Epithelial cell of esophagus (primary cell): ENCODE data around the gene PTBP1.

Source experiments
- DNase-seq: peaks from one replicate; pipeline ENCODE4 v3.0.0; 2010; ENCODE audit warnings: low read depth
- H3K4me3 ChIP-seq: 2 replicates; pipeline ENCODE4 v1.5.1; 2011; ENCODE audit warnings: mild to moderate bottlenecking, low read length, control low read depth
- TF ChIP-seq, protein P1 (sequence below): IDR thresholded peaks from 2 replicates; pipeline ENCODE4 v1.5.1; 2011; ENCODE audit warnings: low read depth, mild to moderate bottlenecking, low read length, control low read depth, inconsistent platforms; ENCODE audit not compliant: insufficient read depth; ENCODE audit errors: missing control alignments

PTBP1 gene

GRCh38 chr19:754530-754929 lies 42.7 kb upstream of the PTBP1 start:
- H3K4me3 ChIP-seq = no peak overlapping the region
- DNase-seq = no peak
- TF ChIP-seq, protein P1, sequence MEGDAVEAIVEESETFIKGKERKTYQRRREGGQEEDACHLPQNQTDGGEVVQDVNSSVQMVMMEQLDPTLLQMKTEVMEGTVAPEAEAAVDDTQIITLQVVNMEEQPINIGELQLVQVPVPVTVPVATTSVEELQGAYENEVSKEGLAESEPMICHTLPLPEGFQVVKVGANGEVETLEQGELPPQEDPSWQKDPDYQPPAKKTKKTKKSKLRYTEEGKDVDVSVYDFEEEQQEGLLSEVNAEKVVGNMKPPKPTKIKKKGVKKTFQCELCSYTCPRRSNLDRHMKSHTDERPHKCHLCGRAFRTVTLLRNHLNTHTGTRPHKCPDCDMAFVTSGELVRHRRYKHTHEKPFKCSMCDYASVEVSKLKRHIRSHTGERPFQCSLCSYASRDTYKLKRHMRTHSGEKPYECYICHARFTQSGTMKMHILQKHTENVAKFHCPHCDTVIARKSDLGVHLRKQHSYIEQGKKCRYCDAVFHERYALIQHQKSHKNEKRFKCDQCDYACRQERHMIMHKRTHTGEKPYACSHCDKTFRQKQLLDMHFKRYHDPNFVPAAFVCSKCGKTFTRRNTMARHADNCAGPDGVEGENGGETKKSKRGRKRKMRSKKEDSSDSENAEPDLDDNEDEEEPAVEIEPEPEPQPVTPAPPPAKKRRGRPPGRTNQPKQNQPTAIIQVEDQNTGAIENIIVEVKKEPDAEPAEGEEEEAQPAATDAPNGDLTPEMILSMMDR = no peak

- H3K4me3 ChIP-seq = no peak overlapping the region
- no peak for DNase-seq
- TF ChIP-seq, protein P1 = no peak
These were observed 42.2 kb upstream of the PTBP1 start for GRCh38 chr19:755063-755462.

DNA sequence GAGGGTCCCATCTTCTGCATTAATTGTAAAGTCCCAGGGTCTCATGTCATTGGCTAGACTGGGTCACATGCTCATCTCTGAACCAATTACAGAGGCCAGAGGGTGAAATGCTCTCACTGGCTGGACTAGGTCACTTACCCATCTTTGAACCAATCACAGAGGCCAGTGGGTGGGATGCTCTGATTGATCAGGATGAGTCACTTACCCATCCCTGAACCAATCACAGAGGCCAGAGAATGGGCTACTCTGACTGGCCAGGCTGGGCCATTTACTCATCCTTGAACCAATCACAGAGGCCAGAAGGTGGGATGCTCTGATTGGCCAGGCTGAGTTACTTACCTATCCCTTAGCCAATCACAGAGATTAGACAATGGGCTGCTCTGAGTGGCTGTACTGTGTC lies 41.0 kb upstream of the PTBP1 start:
- TF ChIP-seq, protein P1 = no peak
- peak; percentile 68 for DNase-seq
- no peak overlapping the region for H3K4me3 ChIP-seq

GRCh38 chr19:756821-757688 lies 40.2 kb upstream of the PTBP1 start:
- TF ChIP-seq, protein P1 = no peak
- no peak for DNase-seq
- H3K4me3 ChIP-seq = no peak overlapping the region

DNA sequence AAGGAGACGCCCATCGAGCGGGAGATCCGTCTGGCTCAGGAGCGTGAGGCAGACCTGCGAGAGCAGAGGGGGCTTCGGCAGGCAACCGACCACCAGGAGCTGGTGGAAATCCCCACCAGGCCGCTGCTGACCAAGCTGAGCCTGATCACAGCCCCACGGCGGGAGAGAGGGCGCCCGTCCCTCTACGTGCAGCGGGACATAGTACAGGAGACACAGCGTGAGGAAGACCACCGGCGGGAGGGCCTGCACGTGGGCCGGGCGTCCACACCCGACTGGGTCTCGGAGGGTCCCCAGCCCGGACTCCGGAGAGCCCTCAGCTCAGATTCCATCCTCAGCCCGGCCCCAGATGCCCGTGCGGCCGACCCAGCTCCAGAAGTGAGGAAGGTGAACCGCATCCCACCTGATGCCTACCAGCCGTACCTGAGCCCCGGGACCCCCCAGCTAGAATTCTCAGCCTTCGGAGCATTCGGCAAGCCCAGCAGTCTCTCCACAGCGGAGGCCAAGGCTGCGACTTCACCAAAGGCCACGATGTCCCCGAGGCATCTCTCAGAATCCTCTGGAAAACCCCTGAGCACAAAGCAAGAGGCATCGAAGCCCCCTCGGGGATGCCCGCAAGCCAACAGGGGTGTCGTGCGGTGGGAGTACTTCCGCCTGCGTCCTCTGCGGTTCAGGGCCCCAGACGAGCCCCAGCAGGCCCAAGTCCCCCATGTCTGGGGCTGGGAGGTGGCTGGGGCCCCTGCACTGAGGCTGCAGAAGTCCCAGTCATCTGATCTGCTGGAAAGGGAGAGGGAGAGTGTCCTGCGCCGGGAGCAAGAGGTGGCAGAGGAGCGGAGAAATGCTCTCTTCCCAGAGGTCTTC lies 39.2 kb upstream of the PTBP1 start:
- no peak overlapping the region for H3K4me3 ChIP-seq
- DNase-seq = no peak
- TF ChIP-seq, protein P1 = no peak

DNA sequence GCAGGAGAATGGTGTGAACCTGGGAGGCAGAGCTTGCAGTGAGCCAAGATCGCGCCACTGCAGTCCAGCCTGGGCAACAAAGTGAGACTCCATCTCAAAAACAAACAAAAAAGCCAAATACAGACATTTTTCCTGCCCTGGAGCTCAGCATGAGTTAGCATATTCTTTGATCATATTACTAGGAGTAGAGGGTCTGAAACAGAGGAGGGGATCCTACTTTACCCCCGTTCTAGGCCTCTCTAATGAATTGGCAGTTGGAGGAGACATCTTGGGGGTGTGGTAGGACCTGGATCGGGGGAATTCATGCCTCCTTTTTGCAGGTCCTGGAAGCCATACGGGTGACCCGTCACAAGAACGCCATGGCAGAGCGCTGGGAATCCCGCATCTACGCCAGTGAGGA lies 34.1 kb upstream of the PTBP1 start:
- no peak overlapping the region for H3K4me3 ChIP-seq
- TF ChIP-seq, protein P1 = no peak
- DNase-seq = no peak
